HepG2 (cell line): Measurements from ENCODE around the gene HDAC5. TPM values are rescaled to one million over a fixed set of nuclear protein-coding genes. Genes with fewer than 3 reads are reported as not detected.

ENCODE experiments used
- ARHGAP35 ChIP-seq: sonication (generic); formaldehyde crosslinking; IDR thresholded peaks from 2 replicates; pipeline ENCODE4 v1.9.0; 2022; ENCODE audit warnings: mild to moderate bottlenecking, inconsistent platforms, moderate library complexity, missing genetic modification reagents, borderline replicate concordance
- DR1 ChIP-seq: sonication (generic); formaldehyde crosslinking; IDR thresholded peaks from 2 replicates; pipeline ENCODE4 v1.8.0; 2021; ENCODE audit warnings: mild to moderate bottlenecking, missing genetic modification reagents, inconsistent platforms
- EP300 ChIP-seq, 3 experiments: sonication (generic) in 1 of 3; formaldehyde crosslinking in 1 of 3; IDR thresholded peaks; 2 replicates each; pipeline versions ENCODE4 v1.5.1 to v1.6.1; 2011 to 2020; ENCODE audit warnings: low read depth in 2 of 3, low read length in 2 of 3, borderline replicate concordance in 1 of 3, improper control_type of control experiment in 1 of 3, mild to moderate bottlenecking in 1 of 3, missing genetic modification reagents in 1 of 3, moderate library complexity in 1 of 3
- HMG20B ChIP-seq: conservative IDR thresholded peaks from 2 replicates; pipeline ENCODE4 v1.6.1; 2016; ENCODE audit warnings: missing genetic modification reagents, missing compliant biosample characterization
- HOXD1 ChIP-seq: sonication (generic); formaldehyde crosslinking; IDR thresholded peaks from 2 replicates; pipeline ENCODE4 v1.5.0; 2020; ENCODE audit warnings: missing genetic modification reagents
- MTF1 ChIP-seq: sonication (generic); formaldehyde crosslinking; IDR thresholded peaks from 2 replicates; pipeline ENCODE4 v1.5.0; 2020; ENCODE audit warnings: missing genetic modification reagents
- MZF1 ChIP-seq: sonication (generic); formaldehyde crosslinking; IDR thresholded peaks from 2 replicates; pipeline ENCODE4 v1.8.1; 2023; ENCODE audit warnings: mild to moderate bottlenecking, missing genetic modification reagents, borderline replicate concordance
- RNF2 ChIP-seq: fragments of 450-650 bp; conservative IDR thresholded peaks from 2 replicates; pipeline ENCODE4 v1.6.1; 2016; ENCODE audit warnings: low read depth
- ZBTB1 ChIP-seq: sonication (generic); formaldehyde crosslinking; IDR thresholded peaks from 2 replicates; pipeline ENCODE4 v1.4.0; 2020; ENCODE audit warnings: missing genetic modification reagents, borderline replicate concordance
- ZNF256 ChIP-seq: sonication (generic); formaldehyde crosslinking; conservative IDR thresholded peaks from 2 replicates; pipeline ENCODE4 v1.4.0; 2020; ENCODE audit warnings: missing genetic modification reagents
- ZNF75D ChIP-seq: sonication (generic); formaldehyde crosslinking; IDR thresholded peaks from 2 replicates; pipeline ENCODE4 v1.8.1; 2023; ENCODE audit warnings: missing genetic modification reagents, mild to moderate bottlenecking, borderline replicate concordance
- ZNF839 ChIP-seq: sonication (generic); formaldehyde crosslinking; IDR thresholded peaks from 2 replicates; pipeline ENCODE4 v1.4.0; 2020; ENCODE audit warnings: missing genetic modification reagents, mild to moderate bottlenecking, borderline replicate concordance
- polyA plus RNA-seq, 8 experiments: library from polyadenylated mRNA; depleted of rRNA in 3 of 8; stranded (reverse) in 7 of 8; unstranded in 1 of 8; fragments of >200 nt; fragmentation: Illumina TruSeq in 4 of 8; extraction: Trizol in 4 of 8; gene quantifications; 2 replicates each; pipeline versions ENCODE4 v1.2.1 to v1.2.3, GENCODE V29; 2011 to 2016; ENCODE audit warnings: low read depth in 4 of 8, missing spikeins in 1 of 8, mixed read lengths in 1 of 8; ENCODE audit not compliant: insufficient read depth in 1 of 8
- total RNA-seq, 5 experiments: library from RNA; depleted of rRNA; stranded (reverse); fragments of >200 nt; fragmentation: Illumina TruSeq; extraction: Trizol; gene quantifications; 2 replicates each; pipeline ENCODE4 v1.2.3, GENCODE V29; 2016; ENCODE audit warnings: low read depth in 1 of 5
- TF ChIP-seq, protein P1 (sequence below): sonication (generic); formaldehyde crosslinking; IDR thresholded peaks from 2 replicates; pipeline ENCODE4 v1.4.0; 2020; ENCODE audit warnings: missing genetic modification reagents, borderline replicate concordance
- TF ChIP-seq, protein P2 (sequence below): sonication (generic); formaldehyde crosslinking; IDR thresholded peaks from 2 replicates; pipeline ENCODE4 v1.4.0; 2020; ENCODE audit warnings: low read depth, missing genetic modification reagents
- TF ChIP-seq, protein P3 (sequence below): sonication (generic); formaldehyde crosslinking; IDR thresholded peaks from 2 replicates; pipeline ENCODE4 v1.5.0; 2020; ENCODE audit warnings: mild to moderate bottlenecking, missing genetic modification reagents, moderate library complexity
- TF ChIP-seq, protein P4 (sequence below): sonication (generic); formaldehyde crosslinking; IDR thresholded peaks from 2 replicates; pipeline ENCODE4 v1.9.0; 2022; ENCODE audit warnings: missing genetic modification reagents, mild to moderate bottlenecking, borderline replicate concordance
- TF ChIP-seq, protein P5 (sequence below): sonication (generic); formaldehyde crosslinking; IDR thresholded peaks from 2 replicates; pipeline ENCODE4 v1.5.0; 2020; ENCODE audit warnings: missing genetic modification reagents, mild to moderate bottlenecking, borderline replicate concordance

The HDAC5 gene
- total and polyA plus RNA-seq, 2 of the 13 experiments (the other 11 are each of a cell fraction or from before 2014, with no cell fraction given) = 46.4 to 85.4 TPM

DNA sequence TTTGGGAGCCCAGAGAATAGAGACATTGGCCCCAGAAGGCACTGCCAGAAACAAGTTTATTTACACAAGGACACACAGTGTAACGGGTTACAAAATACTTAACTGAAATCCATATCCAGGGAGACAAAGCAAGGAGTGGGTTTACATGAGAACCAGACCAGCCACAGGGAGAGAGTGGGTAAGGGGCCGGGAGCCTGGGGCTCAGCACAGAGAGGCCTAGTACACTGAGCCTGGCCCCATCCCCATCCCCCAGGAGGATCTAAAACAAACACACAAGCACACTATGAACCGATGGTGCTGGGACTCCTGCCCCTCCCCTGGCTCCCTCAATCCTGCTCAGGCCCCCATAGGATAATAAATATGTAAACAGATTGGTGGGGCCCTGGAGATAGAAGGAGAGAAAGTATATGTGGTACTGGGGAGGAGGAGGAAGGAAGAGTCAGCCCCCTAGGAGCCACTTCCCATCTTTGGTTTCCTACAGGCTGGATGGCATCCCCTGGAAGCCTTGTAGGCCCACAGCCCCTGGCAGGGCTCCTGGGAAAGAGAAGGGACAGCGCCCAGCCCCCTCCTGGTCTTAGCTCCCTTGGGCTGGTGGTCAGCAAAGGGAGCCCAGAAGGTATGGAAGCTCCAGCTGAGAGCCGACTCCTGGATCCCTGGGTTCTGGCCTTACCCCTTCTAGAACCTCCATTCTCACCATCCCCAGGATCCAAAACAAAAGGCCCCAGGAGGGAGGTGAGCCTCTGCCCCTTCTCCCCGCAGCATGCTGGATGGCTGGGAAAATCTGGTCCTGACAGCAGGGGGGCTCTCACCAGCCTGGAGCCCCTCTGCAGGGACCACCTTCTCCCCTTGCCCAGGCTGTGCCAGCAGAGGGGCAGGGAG is 46.5 kb downstream of the HDAC5 start (continued):
- TF ChIP-seq, protein P1, sequence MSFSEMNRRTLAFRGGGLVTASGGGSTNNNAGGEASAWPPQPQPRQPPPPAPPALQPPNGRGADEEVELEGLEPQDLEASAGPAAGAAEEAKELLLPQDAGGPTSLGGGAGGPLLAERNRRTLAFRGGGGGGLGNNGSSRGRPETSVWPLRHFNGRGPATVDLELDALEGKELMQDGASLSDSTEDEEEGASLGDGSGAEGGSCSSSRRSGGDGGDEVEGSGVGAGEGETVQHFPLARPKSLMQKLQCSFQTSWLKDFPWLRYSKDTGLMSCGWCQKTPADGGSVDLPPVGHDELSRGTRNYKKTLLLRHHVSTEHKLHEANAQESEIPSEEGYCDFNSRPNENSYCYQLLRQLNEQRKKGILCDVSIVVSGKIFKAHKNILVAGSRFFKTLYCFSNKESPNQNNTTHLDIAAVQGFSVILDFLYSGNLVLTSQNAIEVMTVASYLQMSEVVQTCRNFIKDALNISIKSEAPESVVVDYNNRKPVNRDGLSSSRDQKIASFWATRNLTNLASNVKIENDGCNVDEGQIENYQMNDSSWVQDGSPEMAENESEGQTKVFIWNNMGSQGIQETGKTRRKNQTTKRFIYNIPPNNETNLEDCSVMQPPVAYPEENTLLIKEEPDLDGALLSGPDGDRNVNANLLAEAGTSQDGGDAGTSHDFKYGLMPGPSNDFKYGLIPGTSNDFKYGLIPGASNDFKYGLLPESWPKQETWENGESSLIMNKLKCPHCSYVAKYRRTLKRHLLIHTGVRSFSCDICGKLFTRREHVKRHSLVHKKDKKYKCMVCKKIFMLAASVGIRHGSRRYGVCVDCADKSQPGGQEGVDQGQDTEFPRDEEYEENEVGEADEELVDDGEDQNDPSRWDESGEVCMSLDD = no peak
- TF ChIP-seq ZBTB1 (CRISPR knock-in tag) (no peak), ZNF839 (CRISPR knock-in tag) (no peak), ZNF75D (CRISPR knock-in tag) (no peak), HMG20B (no peak), MTF1 (CRISPR knock-in tag) (no peak), MZF1 (no peak), DR1 (CRISPR knock-in tag) (no peak), ZNF256 (no peak), ARHGAP35 (CRISPR knock-in tag) (no peak), RNF2 (no peak), HOXD1 (CRISPR knock-in tag) (no peak), EP300 (IDR thresholded peaks at IDR 0.05; ENCODE audit: low read depth in 2 of 2, low read length in 2 of 2) (no peak), EP300 (CRISPR knock-in tag; IDR thresholded peaks at IDR 0.05; ENCODE audit: borderline replicate concordance) (no peak)
- TF ChIP-seq, protein P2, sequence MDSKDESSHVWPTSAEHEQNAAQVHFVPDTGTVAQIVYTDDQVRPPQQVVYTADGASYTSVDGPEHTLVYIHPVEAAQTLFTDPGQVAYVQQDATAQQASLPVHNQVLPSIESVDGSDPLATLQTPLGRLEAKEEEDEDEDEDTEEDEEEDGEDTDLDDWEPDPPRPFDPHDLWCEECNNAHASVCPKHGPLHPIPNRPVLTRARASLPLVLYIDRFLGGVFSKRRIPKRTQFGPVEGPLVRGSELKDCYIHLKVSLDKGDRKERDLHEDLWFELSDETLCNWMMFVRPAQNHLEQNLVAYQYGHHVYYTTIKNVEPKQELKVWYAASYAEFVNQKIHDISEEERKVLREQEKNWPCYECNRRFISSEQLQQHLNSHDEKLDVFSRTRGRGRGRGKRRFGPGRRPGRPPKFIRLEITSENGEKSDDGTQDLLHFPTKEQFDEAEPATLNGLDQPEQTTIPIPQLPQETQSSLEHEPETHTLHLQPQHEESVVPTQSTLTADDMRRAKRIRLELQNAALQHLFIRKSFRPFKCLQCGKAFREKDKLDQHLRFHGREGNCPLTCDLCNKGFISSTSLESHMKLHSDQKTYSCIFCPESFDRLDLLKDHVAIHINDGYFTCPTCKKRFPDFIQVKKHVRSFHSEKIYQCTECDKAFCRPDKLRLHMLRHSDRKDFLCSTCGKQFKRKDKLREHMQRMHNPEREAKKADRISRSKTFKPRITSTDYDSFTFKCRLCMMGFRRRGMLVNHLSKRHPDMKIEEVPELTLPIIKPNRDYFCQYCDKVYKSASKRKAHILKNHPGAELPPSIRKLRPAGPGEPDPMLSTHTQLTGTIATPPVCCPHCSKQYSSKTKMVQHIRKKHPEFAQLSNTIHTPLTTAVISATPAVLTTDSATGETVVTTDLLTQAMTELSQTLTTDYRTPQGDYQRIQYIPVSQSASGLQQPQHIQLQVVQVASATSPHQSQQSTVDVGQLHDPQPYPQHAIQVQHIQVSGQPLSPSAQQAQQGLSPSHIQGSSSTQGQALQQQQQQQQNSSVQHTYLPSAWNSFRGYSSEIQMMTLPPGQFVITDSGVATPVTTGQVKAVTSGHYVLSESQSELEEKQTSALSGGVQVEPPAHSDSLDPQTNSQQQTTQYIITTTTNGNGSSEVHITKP (CRISPR knock-in tag) = no peak
- TF ChIP-seq, protein P3, sequence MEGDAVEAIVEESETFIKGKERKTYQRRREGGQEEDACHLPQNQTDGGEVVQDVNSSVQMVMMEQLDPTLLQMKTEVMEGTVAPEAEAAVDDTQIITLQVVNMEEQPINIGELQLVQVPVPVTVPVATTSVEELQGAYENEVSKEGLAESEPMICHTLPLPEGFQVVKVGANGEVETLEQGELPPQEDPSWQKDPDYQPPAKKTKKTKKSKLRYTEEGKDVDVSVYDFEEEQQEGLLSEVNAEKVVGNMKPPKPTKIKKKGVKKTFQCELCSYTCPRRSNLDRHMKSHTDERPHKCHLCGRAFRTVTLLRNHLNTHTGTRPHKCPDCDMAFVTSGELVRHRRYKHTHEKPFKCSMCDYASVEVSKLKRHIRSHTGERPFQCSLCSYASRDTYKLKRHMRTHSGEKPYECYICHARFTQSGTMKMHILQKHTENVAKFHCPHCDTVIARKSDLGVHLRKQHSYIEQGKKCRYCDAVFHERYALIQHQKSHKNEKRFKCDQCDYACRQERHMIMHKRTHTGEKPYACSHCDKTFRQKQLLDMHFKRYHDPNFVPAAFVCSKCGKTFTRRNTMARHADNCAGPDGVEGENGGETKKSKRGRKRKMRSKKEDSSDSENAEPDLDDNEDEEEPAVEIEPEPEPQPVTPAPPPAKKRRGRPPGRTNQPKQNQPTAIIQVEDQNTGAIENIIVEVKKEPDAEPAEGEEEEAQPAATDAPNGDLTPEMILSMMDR (CRISPR knock-in tag) = no peak
- TF ChIP-seq, protein P4, sequence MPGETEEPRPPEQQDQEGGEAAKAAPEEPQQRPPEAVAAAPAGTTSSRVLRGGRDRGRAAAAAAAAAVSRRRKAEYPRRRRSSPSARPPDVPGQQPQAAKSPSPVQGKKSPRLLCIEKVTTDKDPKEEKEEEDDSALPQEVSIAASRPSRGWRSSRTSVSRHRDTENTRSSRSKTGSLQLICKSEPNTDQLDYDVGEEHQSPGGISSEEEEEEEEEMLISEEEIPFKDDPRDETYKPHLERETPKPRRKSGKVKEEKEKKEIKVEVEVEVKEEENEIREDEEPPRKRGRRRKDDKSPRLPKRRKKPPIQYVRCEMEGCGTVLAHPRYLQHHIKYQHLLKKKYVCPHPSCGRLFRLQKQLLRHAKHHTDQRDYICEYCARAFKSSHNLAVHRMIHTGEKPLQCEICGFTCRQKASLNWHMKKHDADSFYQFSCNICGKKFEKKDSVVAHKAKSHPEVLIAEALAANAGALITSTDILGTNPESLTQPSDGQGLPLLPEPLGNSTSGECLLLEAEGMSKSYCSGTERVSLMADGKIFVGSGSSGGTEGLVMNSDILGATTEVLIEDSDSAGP (CRISPR knock-in tag) = peak; percentile 17; the same call in 1 of the 2 replicates
- TF ChIP-seq, protein P5, sequence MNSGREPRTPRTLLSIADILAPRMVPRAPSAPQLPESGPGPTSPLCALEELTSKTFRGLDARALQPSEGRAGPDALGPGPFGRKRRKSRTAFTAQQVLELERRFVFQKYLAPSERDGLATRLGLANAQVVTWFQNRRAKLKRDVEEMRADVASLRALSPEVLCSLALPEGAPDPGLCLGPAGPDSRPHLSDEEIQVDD (CRISPR knock-in tag) = no peak
